Neural crest cell (in vitro differentiated cells): ENCODE results near the gene CSMD2. TPM values are rescaled to one million over a fixed set of nuclear protein-coding genes. Genes with fewer than 3 reads are reported as not detected.

Experiments used
- DNase-seq: peaks from one replicate; pipeline ENCODE4 v3.0.0; 2021; ENCODE audit warnings: low read depth, mixed read lengths, low spot score
- H3K27ac Mint-ChIP-seq: one replicate; pipeline ENCODE4 v1.8.0; 2021; ENCODE audit warnings: mild to moderate bottlenecking, mixed read lengths; ENCODE audit not compliant: unreplicated experiment
- H3K27me3 Mint-ChIP-seq: 2 replicates; pipeline ENCODE4 v1.8.0; 2021; ENCODE audit warnings: low read depth, mild to moderate bottlenecking, mixed read lengths
- H3K36me3 Mint-ChIP-seq: 2 replicates; pipeline ENCODE4 v1.8.0; 2021; ENCODE audit warnings: low read depth, mild to moderate bottlenecking, mixed read lengths
- H3K4me1 Mint-ChIP-seq: 2 replicates; pipeline ENCODE4 v1.8.0; 2021; ENCODE audit warnings: mixed read lengths
- H3K4me3 Mint-ChIP-seq: one replicate; pipeline ENCODE4 v1.8.0; 2021; ENCODE audit warnings: mild to moderate bottlenecking, mixed read lengths
- H3K9me3 Mint-ChIP-seq: 2 replicates; pipeline ENCODE4 v1.8.0; 2021; ENCODE audit warnings: mixed read lengths
- total RNA-seq: library from RNA; stranded (reverse); gene quantifications from 2 replicates; pipeline ENCODE4 v1.2.1, GENCODE V29; 2021
- TF ChIP-seq, protein P1 (sequence below): fragments of 200-600 bp; sonication (generic); conservative IDR thresholded peaks from 2 replicates; pipeline ENCODE4 v1.5.0; 2021; ENCODE audit warnings: antibody characterized with exemption, mild to moderate bottlenecking

Gene CSMD2
- total RNA-seq, 1 donor from 2014 or later: 0.40 TPM

DNA sequence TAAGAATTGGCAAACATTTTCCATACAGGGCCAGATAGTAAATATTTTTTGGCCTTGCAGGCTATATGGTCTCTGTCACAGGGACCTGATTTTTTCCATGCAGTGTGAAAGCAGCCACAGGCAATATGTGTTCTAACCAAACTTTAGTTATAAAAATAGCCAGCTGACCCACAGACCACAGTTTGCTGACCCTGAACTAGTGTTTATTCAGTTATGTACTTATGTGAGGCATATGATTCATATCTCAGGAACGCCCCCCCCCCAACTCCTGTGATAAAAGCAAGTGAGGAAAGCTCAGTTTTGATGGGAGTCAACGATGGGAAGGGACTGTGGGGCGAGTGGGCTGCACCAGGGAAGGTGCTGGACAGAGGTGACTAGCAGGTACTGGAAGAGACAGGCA, 221.1 kb downstream of the CSMD2 start:
- no peaks in the 10 kb centered on the region for H3K27me3 Mint-ChIP-seq
- no peaks in the 10 kb centered on the region for H3K4me1 Mint-ChIP-seq
- no peak for DNase-seq
- TF ChIP-seq, protein P1, sequence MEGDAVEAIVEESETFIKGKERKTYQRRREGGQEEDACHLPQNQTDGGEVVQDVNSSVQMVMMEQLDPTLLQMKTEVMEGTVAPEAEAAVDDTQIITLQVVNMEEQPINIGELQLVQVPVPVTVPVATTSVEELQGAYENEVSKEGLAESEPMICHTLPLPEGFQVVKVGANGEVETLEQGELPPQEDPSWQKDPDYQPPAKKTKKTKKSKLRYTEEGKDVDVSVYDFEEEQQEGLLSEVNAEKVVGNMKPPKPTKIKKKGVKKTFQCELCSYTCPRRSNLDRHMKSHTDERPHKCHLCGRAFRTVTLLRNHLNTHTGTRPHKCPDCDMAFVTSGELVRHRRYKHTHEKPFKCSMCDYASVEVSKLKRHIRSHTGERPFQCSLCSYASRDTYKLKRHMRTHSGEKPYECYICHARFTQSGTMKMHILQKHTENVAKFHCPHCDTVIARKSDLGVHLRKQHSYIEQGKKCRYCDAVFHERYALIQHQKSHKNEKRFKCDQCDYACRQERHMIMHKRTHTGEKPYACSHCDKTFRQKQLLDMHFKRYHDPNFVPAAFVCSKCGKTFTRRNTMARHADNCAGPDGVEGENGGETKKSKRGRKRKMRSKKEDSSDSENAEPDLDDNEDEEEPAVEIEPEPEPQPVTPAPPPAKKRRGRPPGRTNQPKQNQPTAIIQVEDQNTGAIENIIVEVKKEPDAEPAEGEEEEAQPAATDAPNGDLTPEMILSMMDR: no peak
- no peaks in the 10 kb centered on the region for H3K36me3 Mint-ChIP-seq
- no peak overlapping the region for H3K4me3 Mint-ChIP-seq
- no peak overlapping the region for H3K27ac Mint-ChIP-seq
- H3K9me3 Mint-ChIP-seq: peaks cover 3% of the 10 kb centered on the region

DNA sequence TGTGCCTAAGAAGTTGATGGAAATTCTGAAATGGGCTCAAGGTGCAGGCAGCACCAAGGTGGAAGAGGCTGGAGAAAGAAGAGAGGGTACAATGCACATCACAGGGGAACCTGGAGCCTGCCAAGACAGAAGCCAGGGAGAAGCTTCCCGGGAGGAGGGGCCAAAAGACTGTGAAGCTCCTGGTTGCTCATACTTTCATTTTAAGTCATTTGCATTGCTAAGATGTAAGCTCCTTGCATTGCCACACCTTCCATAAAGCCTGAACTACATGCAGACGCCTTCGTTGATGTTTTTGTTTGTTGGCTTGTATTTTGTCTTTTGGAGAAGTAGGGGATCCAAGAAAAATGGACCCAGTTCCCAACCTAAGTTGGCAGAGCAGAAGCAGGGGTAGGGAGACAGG, 232.2 kb downstream of the CSMD2 start:
- peaks cover 2% of the 10 kb centered on the region for H3K27me3 Mint-ChIP-seq
- no peaks in the 10 kb centered on the region for H3K4me1 Mint-ChIP-seq
- H3K36me3 Mint-ChIP-seq: no peaks in the 10 kb centered on the region
- no peaks in the 10 kb centered on the region for H3K9me3 Mint-ChIP-seq
- DNase-seq: no peak
- TF ChIP-seq, protein P1: no peak
- H3K27ac Mint-ChIP-seq: no peak overlapping the region
- H3K4me3 Mint-ChIP-seq: no peak overlapping the region

DNA sequence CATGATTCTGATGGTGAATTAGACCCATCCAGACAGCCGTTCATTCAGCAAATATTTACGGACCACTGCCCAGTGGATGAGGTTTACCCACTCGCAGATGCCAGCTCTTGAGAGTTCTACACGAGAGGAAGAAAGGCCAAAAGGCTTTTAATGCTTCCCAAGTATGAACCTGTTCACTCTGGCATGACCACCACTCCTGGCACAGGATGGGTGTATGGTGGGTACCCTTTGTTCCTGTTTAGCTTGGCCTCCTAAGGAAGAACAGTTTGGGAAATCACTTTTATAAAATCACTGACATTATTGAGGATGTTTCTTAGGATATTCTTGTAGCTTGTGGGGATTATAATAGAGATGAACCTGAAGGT, 233.9 kb downstream of the CSMD2 start:
- Mint-ChIP-seq H3K4me1 (no peaks in the 10 kb centered on the region), H3K9me3 (no peaks in the 10 kb centered on the region), H3K27ac (no peak overlapping the region), H3K36me3 (no peaks in the 10 kb centered on the region), H3K27me3 (peaks cover 2% of the 10 kb centered on the region), H3K4me3 (no peak overlapping the region)
- no peak for DNase-seq
- TF ChIP-seq, protein P1: no peak

DNA sequence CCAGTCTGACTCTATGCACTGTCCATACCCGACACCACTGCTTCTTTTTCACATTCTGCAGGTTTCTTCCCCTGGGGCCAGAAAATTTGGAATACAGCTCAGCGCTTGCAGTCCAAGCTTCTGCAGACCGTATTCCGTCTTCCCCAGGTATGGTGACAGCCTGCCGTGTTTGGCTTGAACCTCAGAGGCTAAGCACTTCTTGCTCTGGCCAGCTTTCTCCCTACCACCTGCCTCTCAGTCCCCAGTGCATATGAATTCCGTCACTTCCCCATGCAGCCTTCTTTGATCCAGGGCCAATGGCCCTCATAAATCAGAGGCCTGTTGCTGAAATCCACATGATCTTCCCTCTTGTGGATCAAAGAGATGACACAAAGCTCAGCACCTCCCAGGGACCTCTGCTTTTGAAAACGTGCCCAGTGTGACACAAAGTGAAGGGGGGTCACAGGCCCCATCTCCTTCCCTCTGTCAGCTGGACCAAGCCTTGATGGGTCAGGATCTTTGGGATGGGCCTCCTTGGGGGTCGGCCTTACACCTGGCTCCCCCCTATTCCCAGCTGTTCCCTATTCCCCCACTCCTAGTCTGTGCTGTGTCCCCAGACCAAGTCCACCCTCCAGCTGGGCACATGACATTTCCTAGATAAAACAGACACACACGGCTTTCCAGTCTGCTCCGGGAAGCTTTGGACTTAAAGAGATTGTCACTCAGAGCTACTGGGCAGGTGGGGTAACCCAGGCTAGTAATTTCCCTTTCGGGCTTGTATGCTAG, 234.5 kb downstream of the CSMD2 start:
- Mint-ChIP-seq H3K9me3 (no peaks in the 10 kb centered on the region), H3K27me3 (peaks cover 2% of the 10 kb centered on the region), H3K4me1 (peaks cover 5% of the 10 kb centered on the region), H3K4me3 (no peak overlapping the region), H3K36me3 (peaks cover 3% of the 10 kb centered on the region), H3K27ac (no peak overlapping the region)
- no peak for DNase-seq
- TF ChIP-seq, protein P1: no peak

DNA sequence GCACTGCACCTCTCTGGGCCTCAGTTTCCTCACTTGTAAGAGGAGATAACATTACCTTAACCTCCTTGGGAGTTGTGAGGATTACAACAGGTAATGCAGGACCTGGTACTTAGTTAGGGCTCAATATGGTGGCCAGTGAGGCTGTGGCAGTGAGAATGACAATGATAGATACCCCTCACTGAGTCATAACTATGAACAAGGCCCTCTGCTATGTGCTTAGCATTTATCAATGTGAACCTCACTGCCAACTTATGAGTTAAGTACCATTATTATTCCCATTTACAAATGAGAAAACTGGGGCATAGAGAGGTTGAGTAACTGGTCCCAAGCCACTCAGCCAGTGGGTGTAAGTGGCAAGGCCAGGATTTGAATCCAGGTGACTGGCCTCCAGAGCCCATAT, 236.8 kb downstream of the CSMD2 start:
- Mint-ChIP-seq H3K27ac (no peak overlapping the region), H3K4me3 (no peak overlapping the region), H3K27me3 (no peaks in the 10 kb centered on the region), H3K4me1 (peaks cover 5% of the 10 kb centered on the region), H3K36me3 (peaks cover 3% of the 10 kb centered on the region), H3K9me3 (peaks cover 4% of the 10 kb centered on the region)
- TF ChIP-seq, protein P1: no peak
- DNase-seq: no peak
